Medulla oblongata (tissue), 1 donor: Measurements from ENCODE around the gene GPR17.

Experiments
- DNase-seq: peaks from one replicate; pipeline ENCODE4 v3.0.0-alpha.2; 2015; ENCODE audit errors: extremely low spot score

GPR17 gene

DNA sequence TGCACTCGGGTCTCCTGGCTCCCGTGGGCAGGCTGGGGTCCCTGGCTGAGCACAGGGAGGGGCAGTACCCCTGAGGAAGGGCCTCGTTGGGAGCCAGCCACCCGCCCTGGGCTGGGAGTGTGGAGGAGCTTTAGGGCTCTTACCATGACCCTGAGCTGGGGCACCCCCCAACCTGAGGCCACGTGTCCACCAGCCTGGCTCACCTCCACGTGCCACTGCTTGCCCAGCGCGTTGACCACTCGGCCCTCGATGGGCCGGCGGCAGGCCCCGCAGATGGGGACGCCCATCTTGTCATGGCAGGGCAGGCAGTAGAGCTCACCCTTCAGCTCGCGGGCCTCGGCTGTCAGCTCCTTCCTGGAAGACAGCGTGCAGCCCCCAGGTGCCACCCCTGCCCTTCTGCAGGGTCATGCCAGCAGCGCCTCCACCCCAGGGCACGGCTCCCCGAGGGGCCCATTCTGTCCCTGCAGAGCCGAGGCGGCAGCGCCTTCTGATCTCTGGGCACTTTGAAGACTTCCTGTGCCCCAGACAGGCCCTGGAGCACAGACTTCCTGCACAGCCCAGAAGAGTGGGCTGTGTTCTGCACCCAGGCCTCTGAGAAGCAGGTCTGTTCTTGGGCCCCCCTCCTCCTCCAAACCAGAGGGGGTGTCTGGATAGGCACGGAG, 4.0 kb upstream of the GPR17 start:
- no peak for DNase-seq

DNA sequence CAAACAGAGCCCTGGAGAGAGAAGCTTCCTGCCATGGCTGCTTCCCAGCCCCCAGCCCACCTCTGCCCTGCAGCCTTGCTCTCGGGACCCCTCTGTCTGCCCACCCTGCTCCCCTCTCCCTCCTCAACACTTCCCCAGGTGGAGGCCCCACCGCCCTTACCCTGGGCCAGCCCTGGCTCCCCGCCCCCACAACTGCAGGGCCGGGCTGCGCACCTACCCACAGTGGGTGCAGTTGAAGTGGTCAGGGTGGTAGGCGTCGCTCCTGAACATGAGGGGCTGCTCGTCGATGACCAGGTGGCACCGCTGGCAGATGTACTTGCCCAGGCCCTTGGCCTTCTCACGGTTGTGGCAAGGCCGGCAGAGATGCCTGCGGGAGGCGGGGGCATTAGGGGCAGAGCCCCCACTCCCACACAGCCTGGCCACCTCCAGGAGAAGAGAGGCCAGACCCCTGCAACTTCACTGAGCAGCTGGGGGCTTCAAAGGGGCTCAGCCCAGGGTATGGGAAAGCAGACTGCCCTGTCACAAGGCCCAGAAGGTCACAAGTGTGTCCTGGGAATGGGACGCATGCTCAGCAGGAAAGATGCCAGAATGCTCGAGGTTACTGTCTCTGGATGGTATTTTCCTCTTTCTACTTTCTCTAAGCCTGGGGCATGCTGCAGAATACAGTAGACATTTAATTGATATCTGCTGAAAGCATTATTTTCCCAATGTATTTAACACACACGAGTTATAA, 3.1 kb upstream of the GPR17 start:
- no peak for DNase-seq

DNA sequence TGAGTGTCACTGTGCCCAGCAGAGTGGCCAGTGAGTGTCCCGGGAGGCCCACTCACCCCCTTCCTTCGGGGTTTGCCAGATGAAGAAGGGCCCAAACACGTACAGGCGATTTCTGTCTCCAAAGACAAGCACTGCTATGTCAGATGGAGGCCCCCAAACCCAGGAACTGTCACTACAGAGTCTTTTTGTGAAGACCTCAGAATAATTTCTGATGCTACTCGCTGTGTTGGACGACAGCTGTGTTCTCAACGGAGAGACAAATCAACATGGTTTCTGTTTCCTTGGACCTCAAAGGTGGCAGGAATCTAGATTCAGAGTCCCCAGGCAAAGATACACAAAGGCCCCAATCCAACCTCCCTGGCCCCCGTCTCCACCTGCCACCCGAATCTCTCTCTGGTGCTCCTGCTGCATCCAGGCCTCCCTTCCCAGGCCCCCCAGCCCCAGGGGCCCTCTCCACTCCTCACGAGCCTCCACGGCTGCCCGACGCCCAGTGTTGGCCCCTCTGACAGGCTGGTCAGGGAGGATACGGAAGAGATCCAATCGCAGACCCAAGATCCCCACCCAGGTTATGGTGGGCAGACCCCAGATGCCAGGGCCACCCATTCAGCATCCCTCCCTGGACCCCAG, 2.4 kb upstream of the GPR17 start:
- no peak for DNase-seq

DNA sequence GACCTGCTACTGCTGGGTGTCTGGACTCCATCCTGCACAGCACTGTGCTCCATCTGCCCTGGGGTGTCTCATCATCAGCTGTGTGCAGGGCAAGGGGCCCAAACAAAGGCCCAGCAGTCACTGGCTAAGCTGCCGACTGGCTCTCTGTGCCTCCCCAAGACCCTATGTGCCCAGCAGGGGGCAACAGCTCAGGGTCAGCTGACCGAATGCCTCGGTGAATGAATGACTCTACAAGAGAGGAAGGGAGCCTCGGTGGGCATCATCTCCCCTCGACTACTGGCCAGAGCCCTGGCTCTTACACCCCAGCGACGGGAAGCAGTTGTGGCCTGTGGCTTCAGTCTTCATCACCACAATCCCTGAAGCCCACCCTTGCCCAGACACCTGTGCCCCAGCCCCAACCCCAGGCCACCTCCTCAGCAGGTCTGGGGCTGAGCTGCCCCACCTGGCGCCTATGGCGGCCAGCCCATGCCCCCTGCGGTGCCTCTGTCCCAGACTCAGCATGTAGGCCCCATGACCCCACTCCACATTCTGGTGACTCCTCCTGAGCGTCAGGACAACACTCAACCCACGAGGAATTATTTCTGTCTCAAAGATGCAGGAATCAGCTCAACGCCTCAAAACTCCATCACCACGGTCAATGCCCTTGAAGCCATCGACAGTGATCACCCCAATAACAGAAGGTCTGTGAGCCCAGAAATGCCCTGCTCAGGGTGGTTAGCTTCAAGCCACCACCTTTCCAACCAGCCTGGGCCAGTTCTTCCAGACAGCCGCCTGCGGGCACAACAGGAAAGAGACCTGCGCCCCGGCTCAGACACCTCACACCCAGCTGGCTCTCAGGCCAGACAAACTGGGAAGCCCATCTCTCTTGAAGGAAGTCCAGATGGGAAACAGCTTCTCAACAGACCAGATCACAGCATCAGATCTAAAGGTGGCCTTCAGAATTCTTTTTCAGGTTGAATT, 1.6 kb upstream of the GPR17 start:
- no peak for DNase-seq

DNA sequence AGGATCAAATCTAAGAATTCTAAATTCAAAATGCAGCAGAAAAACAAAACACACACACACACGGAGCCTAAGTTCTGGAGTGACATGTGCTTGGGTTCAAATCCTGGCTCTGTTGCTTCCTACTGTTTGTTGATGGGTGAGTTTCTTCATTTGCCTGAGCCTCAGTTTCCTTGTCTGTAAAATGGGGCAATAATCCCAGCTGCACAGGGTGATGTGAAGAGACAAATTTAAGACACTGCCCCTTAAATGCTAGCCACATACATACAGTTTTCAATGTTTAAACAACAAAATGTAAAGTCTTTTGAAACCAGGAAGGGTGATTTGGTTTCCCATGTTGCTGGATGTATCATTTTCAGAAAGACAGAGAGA, 943 bp upstream of the GPR17 start:
- no peak for DNase-seq

DNA sequence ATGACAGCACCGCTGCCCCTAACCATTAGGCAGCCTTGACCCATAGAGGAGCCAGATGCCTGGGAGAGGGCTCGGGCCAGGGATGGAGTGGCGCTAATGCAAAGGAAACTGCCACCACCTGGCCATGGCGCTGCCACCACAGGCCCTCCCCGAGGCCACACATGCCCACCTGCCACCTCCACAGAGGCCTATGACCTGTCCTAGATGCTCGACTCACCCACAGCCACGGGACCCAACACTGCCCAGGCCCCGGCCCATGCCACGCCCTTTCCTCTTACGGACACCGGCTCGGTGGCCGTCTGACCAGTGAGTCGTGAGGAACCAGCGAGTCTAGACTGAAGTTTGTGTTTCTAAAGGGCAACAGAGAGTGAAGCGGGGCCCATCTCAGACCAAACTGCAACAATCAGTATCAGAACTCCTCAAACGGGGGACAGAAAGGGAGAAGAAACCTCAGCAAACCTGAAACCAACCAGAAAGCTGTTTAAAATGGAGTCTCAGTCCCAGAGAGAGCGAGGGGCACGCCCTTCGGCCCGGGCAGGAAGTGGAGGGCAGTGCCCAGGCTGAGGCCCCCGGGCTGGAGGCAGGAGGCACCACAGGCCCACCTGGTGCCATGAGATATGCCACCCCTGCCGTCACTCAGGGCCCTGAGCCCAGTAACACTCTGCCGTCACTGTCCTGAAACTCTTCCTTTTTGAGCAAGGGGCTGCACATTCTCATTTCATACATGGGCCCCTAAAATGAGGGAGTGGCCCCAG, 711 bp downstream of the GPR17 start:
- no peak for DNase-seq

DNA sequence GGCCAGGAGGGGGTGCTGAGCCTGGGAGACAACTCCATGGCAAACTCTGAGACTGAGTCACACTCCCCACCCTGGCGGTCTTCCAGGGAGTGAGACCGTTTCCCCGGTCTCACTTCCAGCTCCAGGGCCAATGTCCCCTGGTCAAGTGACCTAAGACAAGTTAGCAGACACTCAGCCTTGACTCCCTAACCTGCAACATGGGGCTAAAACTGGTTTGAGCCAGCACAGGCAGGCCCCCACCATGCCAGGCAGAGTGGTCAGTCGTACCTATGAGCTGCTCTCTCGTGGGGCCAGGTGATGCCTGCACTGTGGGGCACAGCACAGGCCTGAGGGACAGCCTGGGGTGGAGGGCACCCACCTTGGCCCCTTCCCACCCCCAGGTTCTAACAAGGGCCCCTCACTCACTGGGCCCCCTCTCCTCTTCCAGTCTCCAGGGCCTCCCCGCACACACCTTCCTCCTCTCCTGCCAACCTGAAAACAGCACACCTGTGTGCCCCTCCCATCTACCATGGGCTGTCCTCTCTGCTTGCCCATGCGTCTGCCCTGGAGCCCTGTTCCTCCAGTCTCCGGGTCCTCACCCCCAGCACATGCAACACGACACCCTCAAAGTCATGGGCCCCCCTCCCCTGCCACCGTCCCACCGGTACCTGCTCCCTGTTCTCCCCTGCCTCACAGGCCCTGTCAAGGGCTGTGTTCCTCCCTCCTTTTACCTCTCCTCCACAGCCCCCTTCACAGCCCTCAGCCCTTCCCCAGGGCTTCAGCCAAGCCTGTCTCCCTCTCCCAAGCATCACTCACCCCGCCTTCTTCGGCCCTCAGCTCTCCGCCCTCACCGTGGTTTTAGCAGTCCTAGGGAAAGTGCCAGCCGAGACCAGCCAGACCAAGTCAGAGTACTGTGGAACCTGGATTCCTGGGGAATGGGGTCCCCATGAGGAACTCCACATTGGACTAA, 1.6 kb downstream of the GPR17 start:
- no peak for DNase-seq

DNA sequence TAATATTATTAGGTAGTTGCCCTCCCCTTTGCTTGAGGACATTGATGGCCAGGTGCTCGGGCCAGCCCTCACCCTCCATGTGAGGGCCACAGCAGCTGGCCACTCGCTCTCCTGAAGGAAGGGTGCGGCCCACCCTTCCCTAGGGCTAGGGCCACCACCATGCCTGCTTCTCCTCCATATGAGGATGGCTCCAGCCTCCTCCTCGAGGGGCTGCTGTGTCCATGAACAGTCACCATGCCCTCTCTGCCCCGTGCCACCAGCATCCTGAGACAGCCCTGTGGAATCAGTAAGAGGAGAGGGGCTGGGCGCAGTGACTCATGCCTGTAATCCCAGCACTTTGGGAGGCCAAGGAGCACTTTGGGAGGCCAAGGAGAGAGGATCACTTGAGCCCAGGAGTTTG, 2.4 kb downstream of the GPR17 start:
- DNase-seq: no peak

DNA sequence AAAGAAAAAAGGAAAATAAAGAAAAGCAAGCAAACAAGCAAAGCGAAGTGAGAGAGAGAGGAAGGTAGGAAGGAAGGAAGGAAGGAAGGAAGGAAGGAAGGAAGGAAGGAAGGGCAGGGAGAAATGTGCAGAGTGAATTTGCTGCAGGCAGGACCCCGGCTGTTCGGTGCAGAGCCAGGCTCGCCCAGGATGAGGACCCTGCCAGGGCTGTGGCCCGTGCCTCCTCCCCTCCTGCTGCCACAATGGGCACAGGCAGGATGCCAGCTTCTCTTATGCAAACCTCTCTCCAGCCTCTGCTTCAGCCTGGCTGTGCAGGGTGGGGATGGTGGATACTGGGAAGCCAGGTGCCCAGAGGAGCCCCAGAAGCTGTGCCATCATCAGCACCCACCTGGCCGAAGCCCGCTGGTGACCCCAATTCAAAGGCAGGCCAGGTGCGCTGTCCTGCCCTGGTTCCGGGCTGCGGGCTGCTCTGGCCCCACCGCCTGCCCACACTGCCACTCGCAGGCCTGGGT, 3.2 kb downstream of the GPR17 start:
- DNase-seq: peak; percentile 53

DNA sequence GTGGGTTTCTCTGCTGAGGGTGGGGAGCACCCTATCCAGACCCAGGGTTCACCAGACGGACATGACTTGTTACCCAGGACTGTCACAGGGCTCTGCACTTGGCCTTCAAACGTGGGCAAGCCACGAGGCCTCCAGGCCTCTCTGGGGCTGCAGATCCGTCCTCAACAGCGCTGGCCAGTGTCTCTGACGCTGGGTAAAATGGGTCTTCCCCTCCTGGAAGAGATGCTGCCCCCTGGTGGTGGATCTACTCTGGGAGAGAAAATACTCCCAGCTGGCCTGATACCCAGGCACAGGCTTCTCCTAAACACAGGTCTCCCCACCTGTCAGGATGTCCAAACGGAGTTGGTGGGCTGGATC, 3.7 kb downstream of the GPR17 start:
- peak; percentile 94 for DNase-seq

DNA sequence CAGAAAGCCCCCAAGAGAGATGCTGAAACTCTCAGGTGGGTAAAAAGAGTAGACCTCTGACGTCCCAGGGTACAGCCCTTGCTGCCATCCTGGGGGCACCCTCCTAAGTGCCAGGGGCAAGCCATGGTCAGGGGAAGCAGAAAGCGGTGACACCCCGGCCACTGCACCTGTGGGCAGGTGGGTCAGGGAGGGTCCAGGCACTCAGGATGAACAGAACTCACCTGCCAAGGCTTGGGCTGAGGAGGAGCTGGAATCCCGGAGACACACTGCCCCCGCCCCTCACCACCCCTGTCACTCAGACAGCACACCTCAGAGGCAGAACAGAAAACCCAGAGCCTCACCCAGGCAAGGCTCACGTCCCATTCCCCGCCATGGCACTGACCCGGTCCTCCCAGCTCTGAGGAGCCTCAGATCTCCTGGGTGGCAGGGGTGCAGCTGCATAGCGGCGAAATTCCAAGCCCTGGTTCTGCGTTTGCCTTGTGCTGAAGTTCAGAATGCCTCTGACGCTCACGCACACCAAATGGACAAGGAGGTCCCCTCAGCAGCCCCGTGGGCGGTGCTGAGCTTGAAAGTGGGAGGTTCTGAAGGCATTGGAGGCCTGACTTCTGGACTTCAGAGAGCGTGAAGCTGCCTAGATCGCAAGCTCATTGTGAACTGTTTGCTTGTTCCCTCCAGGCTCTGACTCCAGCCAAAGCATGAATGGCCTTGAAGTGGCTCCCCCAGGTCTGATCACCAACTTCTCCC, 4.3 kb downstream of the GPR17 start:
- no peak for DNase-seq

DNA sequence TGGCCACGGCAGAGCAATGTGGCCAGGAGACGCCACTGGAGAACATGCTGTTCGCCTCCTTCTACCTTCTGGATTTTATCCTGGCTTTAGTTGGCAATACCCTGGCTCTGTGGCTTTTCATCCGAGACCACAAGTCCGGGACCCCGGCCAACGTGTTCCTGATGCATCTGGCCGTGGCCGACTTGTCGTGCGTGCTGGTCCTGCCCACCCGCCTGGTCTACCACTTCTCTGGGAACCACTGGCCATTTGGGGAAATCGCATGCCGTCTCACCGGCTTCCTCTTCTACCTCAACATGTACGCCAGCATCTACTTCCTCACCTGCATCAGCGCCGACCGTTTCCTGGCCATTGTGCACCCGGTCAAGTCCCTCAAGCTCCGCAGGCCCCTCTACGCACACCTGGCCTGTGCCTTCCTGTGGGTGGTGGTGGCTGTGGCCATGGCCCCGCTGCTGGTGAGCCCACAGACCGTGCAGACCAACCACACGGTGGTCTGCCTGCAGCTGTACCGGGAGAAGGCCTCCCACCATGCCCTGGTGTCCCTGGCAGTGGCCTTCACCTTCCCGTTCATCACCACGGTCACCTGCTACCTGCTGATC, 4.9 kb downstream of the GPR17 start:
- no peak for DNase-seq

DNA sequence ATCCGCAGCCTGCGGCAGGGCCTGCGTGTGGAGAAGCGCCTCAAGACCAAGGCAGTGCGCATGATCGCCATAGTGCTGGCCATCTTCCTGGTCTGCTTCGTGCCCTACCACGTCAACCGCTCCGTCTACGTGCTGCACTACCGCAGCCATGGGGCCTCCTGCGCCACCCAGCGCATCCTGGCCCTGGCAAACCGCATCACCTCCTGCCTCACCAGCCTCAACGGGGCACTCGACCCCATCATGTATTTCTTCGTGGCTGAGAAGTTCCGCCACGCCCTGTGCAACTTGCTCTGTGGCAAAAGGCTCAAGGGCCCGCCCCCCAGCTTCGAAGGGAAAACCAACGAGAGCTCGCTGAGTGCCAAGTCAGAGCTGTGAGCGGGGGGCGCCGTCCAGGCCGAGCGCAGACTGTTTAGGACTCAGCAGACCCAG, 5.4 kb downstream of the GPR17 start:
- no peak for DNase-seq

DNA sequence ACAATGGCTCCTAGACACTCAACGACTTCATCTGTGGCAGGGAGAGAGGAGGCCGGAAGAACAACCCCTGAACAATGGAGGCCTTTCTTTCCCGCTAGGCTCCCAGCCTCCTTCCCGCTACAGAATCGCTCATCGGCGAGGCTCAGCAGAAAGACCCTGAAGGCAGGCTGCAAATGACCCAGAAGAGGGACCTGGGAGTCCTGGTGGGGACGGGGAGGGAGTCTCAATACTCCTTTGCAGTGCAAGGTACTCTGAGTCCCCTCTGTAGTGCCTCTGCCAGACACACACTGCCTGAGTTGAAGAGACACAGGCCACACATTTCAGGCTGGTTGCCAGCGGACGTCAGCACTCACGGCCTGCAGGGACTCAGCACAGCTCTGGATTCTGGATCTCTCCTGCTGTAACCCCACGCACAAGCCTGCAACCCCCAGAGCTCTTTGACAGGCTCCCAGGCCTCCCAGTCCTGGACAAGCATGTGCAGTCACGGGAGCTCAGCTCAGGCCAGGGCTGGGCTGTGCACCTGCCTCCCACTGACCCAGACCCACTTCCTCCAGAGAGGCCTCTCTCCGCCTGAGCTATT, 6.1 kb downstream of the GPR17 start:
- DNase-seq: peak; percentile 85

DNA sequence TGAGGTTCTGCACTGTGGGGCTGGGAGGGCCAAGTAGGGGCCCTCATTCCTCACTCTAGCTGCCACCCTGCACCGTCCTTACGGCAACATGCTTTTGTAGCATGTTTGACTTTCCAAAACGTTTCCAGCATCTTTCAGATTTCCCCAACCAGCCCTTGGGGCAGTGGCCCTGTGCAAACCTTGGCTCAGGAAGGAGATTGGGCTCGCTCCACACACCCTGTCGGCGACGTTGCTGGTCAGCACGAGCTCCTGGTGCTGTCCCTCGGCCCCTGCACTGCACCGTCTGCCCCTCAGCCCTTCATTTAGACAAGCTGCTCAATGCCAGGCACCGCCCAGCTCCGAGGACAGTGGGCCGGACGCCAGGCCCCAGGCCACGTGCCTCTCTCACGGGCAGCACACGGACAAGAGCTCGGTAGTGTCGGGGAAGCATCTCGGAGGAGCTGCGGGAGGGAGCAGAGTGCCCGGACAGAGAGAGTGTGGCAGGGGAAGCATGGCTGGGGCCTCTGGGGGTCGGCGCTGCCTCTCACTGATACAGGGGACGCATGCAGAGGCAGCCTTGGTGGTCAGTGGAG, 6.9 kb downstream of the GPR17 start:
- DNase-seq: no peak

DNA sequence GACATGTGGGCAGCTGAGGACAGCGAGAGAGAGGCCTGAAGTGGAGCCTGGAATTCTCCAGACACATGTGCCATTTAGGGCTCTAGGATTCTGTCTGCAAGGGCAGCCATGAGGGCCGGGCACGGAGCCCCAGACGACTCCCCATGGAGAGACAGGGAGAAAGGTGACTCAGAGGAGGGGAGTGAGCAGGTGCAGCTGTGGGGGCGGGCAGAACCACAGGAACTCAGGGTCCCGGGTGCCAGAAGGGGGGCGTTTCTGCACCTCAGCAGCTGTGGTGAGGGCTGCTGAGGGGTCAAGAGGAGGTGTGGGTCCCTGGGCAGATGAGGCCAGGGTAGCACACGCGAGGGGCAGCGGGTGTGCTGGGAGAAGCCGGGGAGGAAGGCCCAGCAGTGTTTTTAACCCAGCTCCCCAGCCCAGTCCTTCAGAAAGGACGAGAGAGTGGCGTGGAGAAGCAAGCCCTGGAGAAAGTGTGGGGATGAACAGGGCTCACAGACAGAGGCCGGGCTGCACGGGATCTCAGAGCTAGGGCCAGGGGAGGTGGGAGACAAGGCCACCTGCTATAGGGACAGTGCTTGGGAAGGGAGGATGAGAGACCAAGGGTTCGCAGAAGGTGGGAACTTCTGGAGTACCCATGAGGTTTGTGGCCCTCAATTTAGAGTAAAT, 7.6 kb downstream of the GPR17 start:
- no peak for DNase-seq

DNA sequence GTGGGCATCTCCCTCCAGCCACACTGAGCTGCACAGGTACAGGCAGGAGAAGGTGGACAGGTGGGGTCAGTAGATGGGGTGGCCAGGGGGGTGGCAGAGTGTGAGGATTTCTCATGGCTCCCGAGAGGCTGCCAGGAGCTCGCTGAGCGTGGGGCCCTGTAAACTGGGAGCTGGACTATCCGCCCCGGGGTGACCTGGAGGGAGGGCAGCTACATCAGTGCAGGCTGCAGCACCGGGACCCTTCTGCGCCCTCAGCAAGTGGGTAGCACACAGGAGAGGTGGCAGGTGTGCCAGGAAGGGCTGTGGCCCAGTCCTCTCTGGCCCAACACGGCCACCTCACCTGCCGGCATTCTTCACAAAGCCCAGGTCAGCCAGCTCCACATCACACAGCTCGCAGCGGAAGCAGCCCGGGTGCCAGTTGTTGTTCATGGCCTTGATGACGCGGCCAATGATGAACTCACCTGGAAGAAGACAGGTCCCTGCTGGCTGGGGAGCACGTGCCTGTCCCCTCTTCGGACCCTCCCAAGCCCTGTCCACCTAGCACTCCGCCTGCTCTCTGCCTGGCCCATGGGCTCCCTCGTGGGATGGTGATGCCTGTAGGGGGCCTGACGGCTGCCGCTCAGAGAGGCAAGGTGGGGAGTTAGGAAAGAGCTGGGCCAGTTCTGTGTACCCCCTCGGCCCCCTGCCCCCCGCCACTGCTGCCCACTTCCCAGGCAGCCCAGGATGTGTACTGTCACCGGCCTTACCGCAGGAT, 8.3 kb downstream of the GPR17 start:
- no peak for DNase-seq
